Stimulated activated naive CD4-positive, alpha-beta T cell treated with Interleukin-2 at 50 U/mL for 16 hours (primary cell): Measurements from ENCODE around the gene EHD4.

ENCODE experiments used
- DNase-seq: peaks from one replicate; lab custom pipeline; 2025; lab: John Stamatoyannopoulos, UW

The EHD4 gene

GRCh38 chr15:41957021-41957897 is 15.1 kb downstream of the EHD4 start:
- no peak for DNase-seq

GRCh38 chr15:41955807-41956525 is 16.4 kb downstream of the EHD4 start:
- no peak for DNase-seq

- no peak for DNase-seq
Observed at GRCh38 chr15:41955100-41955499, 17.3 kb downstream of the EHD4 start.

GRCh38 chr15:41954036-41954435 is 18.3 kb downstream of the EHD4 start:
- DNase-seq: no peak

- no peak for DNase-seq
Observed at GRCh38 chr15:41952013-41952563, 20.3 kb downstream of the EHD4 start.

GRCh38 chr15:41951571-41951970 is 20.8 kb downstream of the EHD4 start:
- DNase-seq: no peak

GRCh38 chr15:41950489-41950888 is 21.9 kb downstream of the EHD4 start:
- DNase-seq: no peak

- no peak for DNase-seq
Observed at GRCh38 chr15:41950127-41950483, 22.3 kb downstream of the EHD4 start.

- no peak for DNase-seq
Observed at GRCh38 chr15:41949401-41950126, 22.8 kb downstream of the EHD4 start.

GRCh38 chr15:41948490-41948889 is 23.9 kb downstream of the EHD4 start:
- no peak for DNase-seq

- no peak for DNase-seq
Observed at GRCh38 chr15:41946970-41947369, 25.4 kb downstream of the EHD4 start.

GRCh38 chr15:41945731-41946130 is 26.6 kb downstream of the EHD4 start:
- DNase-seq: no peak

GRCh38 chr15:41945221-41945620 is 27.1 kb downstream of the EHD4 start:
- DNase-seq: no peak

GRCh38 chr15:41944313-41944940 is 27.9 kb downstream of the EHD4 start:
- no peak for DNase-seq

GRCh38 chr15:41943543-41944312 is 28.6 kb downstream of the EHD4 start:
- DNase-seq: no peak

- no peak for DNase-seq
Observed at GRCh38 chr15:41942886-41943285, 29.5 kb downstream of the EHD4 start.

GRCh38 chr15:41941644-41942415 is 30.5 kb downstream of the EHD4 start:
- no peak for DNase-seq

- DNase-seq: peak; percentile 59
Observed at GRCh38 chr15:41940441-41940857, 31.9 kb downstream of the EHD4 start.

- DNase-seq: no peak
Observed at GRCh38 chr15:41939986-41940385, 32.4 kb downstream of the EHD4 start.

GRCh38 chr15:41937568-41937923 is 34.8 kb downstream of the EHD4 start:
- DNase-seq: no peak
